ENCODE results near the gene FUT7. TPM values are rescaled to one million over a fixed set of nuclear protein-coding genes. Genes with fewer than 3 reads are reported as not detected.
A peak's percentile ranks its signal among the peaks of the same experiment; 100 is the strongest.

FUT7 gene
- total RNA-seq, 1 experiment from 2014 or later = not detected

GRCh38 chr9:137080260-137081122, 48.6 kb upstream of the FUT7 start:
- Histone ChIP-seq H2BK120ac (ENCODE audit: low read depth, low read length, poor library complexity, severe bottlenecking) (no peak overlapping the region), H3K9ac (ENCODE audit: extremely low read depth, insufficient read length, low read length) (no peak overlapping the region), H4K8ac (replicated peaks; ENCODE audit: insufficient read length, low read depth, low read length) (no peak overlapping the region), H3K79me1 (ENCODE audit: insufficient read depth, low read depth, low read length, poor library complexity, severe bottlenecking) (no peaks in the 10 kb centered on the region), H2AFZ (ENCODE audit: low read length) (no peak overlapping the region), H3K27ac (ENCODE audit: insufficient read length, low read depth, low read length) (no peak overlapping the region), H4K20me1 (ENCODE audit: control insufficient read depth, insufficient read depth, insufficient read length) (peaks cover 3% of the 10 kb centered on the region), H3K4me1 (ENCODE audit: insufficient read depth, low read length) (no peaks in the 10 kb centered on the region; the same call in 1 of the 2 replicates), H3K4me2 (ENCODE audit: insufficient read depth, insufficient read length, low read length) (no peak overlapping the region), H3K79me2 (ENCODE audit: insufficient read depth, low read length) (no peaks in the 10 kb centered on the region), H2BK15ac (ENCODE audit: low read depth, low read length) (no peak overlapping the region), H2BK20ac (ENCODE audit: low read depth, low read length, poor library complexity, severe bottlenecking) (no peak overlapping the region), H2BK5ac (ENCODE audit: insufficient read length, low read length) (no peak overlapping the region), H2AK5ac (ENCODE audit: insufficient read length, low read length) (no peak overlapping the region), H3K9me3 (ENCODE audit: control insufficient read depth, low read depth, low read length) (no peaks in the 10 kb centered on the region), H4K5ac (ENCODE audit: insufficient read length, low read depth, low read length) (no peak overlapping the region), H3K56ac (ENCODE audit: insufficient read length, low read depth, low read length) (no peak overlapping the region), H2BK12ac (ENCODE audit: insufficient read length, low read depth, low read length) (no peak overlapping the region), H3K23me2 (ENCODE audit: insufficient read length, low read depth, low read length, poor library complexity, severe bottlenecking) (peaks cover 17% of the 10 kb centered on the region), H3K4ac (ENCODE audit: low read depth, low read length) (no peak overlapping the region), H3K27me3 (ENCODE audit: insufficient read depth, low read length) (peaks cover 7% of the 10 kb centered on the region; the same call in 1 of the 2 replicates), H3K18ac (ENCODE audit: insufficient read length, low read depth, low read length) (no peak overlapping the region), H3T11ph (ENCODE audit: low read length) (no peak overlapping the region), H3K14ac (ENCODE audit: insufficient read depth, low read length) (no peak overlapping the region), H4K91ac (ENCODE audit: insufficient read length, low read depth, low read length) (no peak overlapping the region), H3K23ac (ENCODE audit: insufficient read length, low read depth, low read length) (no peak overlapping the region)
- WGBS (ENCODE audit: extremely low coverage, insufficient read length, low lambda C conversion rate) = no CpG with 5 or more reads among the region's 24 CpGs
- 0 out of 5 replicates have a peak overlapping the region, but pooled peaks of 1 of the 2 experiments have one; percentile 38 for H3K4me3 Mint-ChIP-seq
- no peak for DNase-seq
- H3K4me1 Mint-ChIP-seq = peaks cover 8 to 20% of the 10 kb centered on the region in 2 experiments
- no peak overlapping the region for H3K27ac Mint-ChIP-seq
- no peaks in the 10 kb centered on the region; a peak in 1 of 7 replicates for H3K36me3 Mint-ChIP-seq (ENCODE audit: insufficient read depth in 1 of 3, low read depth in 3 of 3)
- H3K27me3 Mint-ChIP-seq (ENCODE audit: low read depth) = peaks cover 44% of the 10 kb centered on the region
- no peaks in the 10 kb centered on the region for H3K9me3 Mint-ChIP-seq
- no peak for TF ChIP-seq CTCF (conservative IDR thresholded peaks at IDR 0.05)

All from H9 (cell line).